OCI-LY3 (cell line): ENCODE results near the gene OAF.

Experiments used
- H2AFZ ChIP-seq: fragments of 200-600, 300-600 bp; shearing (Covaris generic); 2 replicates; pipeline ENCODE4 v1.6.0; 2014; ENCODE audit warnings: antibody characterized with exemption, low read depth, low read length
- H3K27ac ChIP-seq: fragments of 200-600, 300-600 bp; sonication (generic); 2 replicates; pipeline ENCODE4 v1.5.1; 2014; ENCODE audit warnings: mild to moderate bottlenecking, low read length, moderate library complexity, mixed read lengths
- H3K27me3 ChIP-seq: fragments of 200-600, 300-600 bp; sonication (generic); 2 replicates; pipeline ENCODE4 v1.6.1; 2014; ENCODE audit warnings: low read depth, low read length, mixed read lengths
- H3K36me3 ChIP-seq: fragments of 200-600, 300-600 bp; sonication (generic); replicated peaks from 2 replicates; pipeline ENCODE3; 2014; ENCODE audit warnings: low read depth, low read length, mixed read lengths
- H3K4me1 ChIP-seq: fragments of 300-600, 200-600 bp; sonication (generic); 2 replicates; pipeline ENCODE4 v1.6.1; 2014; ENCODE audit warnings: low read length, mixed read lengths
- H3K4me2 ChIP-seq: fragments of 200-600, 300-600 bp; sonication (generic); 2 replicates; pipeline ENCODE4 v1.6.1; 2014; ENCODE audit warnings: low read length, mixed read lengths
- H3K4me3 ChIP-seq: fragments of 300-600, 200-600 bp; sonication (generic); 2 replicates; pipeline ENCODE4 v1.5.1; 2014; ENCODE audit warnings: antibody characterized with exemption, mild to moderate bottlenecking, low read length, moderate library complexity
- H3K79me2 ChIP-seq: fragments of 300-600, 200-600 bp; shearing (Covaris generic); 2 replicates; pipeline ENCODE4 v1.6.1; 2014; ENCODE audit warnings: mild to moderate bottlenecking, low read length, mixed read lengths
- H3K9ac ChIP-seq: fragments of 300-600, 200-600 bp; shearing (Covaris generic); 2 replicates; pipeline ENCODE4 v1.6.0; 2014; ENCODE audit warnings: mild to moderate bottlenecking, low read length, moderate library complexity
- H3K9me3 ChIP-seq: fragments of 200-600, 300-600 bp; shearing (Covaris generic); 2 replicates; pipeline ENCODE4 v1.6.1; 2014; ENCODE audit warnings: low read length, mixed read lengths; ENCODE audit not compliant: insufficient read depth
- H4K20me1 ChIP-seq: fragments of 200-600, 300-600 bp; sonication (generic); 2 replicates; pipeline ENCODE4 v1.6.1; 2016; ENCODE audit warnings: low read length, mixed read lengths; ENCODE audit not compliant: insufficient read depth
- EZH2phosphoT487 ChIP-seq: fragments of 200-600 bp; shearing (Covaris generic); IDR thresholded peaks from 2 replicates; pipeline ENCODE4 v1.6.1; 2018; ENCODE audit warnings: antibody characterized with exemption, mixed run types, low read depth
- TF ChIP-seq, protein P1 (sequence below): fragments of 200-600, 300-600 bp; sonication (generic); IDR thresholded peaks from 2 replicates; pipeline ENCODE4 v1.5.1; 2014; ENCODE audit warnings: antibody characterized with exemption, low read length, low read depth

OAF gene

DNA sequence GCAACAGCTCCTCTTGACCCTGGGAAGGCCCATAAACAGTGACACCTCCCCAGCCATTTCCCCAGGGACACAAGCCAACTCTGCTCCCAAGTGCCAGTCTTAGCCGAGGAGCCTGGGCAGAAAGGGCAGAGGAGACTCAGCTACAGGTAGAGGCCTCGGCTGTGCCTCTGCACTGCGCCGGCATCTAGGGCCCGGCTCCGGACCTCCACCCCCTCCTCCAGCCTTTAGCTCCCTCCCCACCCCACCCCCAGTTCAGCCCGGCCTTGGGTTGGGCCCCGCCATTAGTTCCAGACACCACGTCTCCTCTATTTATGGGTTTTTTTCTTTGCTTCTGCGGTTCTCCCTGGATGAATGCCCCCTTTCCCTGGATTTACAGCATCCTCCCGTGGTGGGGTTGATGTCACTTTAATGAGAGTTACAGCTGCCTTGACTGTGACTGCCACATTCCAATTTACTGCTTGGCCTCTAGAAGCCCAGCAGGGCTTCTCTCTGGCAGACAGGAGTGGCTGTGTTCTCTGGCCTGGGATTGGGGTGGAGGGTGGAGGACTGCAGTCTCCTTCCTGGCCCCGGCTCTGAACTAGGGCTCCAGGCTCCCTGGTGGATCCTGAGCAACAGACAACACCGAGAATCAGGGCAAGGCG is 13.5 kb upstream of the OAF start:
- Histone ChIP-seq H3K27me3 (peaks cover 47% of the 10 kb centered on the region), H3K36me3 (no peaks in the 10 kb centered on the region), H3K9ac (no peak overlapping the region), H3K4me1 (no peaks in the 10 kb centered on the region), H3K9me3 (no peaks in the 10 kb centered on the region), H3K79me2 (no peaks in the 10 kb centered on the region), H3K4me3 (no peak overlapping the region), H2AFZ (no peak overlapping the region), H3K4me2 (no peak overlapping the region), H4K20me1 (no peaks in the 10 kb centered on the region), H3K27ac (no peak overlapping the region)
- TF ChIP-seq, protein P1, sequence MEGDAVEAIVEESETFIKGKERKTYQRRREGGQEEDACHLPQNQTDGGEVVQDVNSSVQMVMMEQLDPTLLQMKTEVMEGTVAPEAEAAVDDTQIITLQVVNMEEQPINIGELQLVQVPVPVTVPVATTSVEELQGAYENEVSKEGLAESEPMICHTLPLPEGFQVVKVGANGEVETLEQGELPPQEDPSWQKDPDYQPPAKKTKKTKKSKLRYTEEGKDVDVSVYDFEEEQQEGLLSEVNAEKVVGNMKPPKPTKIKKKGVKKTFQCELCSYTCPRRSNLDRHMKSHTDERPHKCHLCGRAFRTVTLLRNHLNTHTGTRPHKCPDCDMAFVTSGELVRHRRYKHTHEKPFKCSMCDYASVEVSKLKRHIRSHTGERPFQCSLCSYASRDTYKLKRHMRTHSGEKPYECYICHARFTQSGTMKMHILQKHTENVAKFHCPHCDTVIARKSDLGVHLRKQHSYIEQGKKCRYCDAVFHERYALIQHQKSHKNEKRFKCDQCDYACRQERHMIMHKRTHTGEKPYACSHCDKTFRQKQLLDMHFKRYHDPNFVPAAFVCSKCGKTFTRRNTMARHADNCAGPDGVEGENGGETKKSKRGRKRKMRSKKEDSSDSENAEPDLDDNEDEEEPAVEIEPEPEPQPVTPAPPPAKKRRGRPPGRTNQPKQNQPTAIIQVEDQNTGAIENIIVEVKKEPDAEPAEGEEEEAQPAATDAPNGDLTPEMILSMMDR = no peak
- TF ChIP-seq EZH2phosphoT487 = no peak

DNA sequence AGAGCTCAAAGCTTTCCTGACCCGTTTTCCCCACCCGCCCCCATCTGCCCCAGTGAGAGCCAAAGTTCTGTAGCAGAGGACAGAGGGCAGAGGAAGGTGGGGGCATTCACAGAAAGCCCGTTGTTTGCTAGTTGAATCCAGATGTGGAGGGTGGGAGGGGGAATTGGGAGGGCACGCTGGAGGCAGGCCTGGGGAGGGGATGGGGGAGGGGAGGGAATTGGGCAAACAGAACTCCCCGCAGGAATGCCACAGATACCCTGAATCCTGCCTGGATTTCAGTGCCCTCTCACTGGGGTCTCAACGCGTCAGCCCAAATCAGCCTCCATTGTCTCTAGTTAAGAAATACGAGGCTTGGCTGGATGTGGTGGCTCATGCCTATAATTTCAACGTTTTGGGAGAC is 12.9 kb upstream of the OAF start:
- no peak overlapping the region for H3K27ac ChIP-seq
- no peak overlapping the region for H3K4me2 ChIP-seq
- H3K4me1 ChIP-seq = no peaks in the 10 kb centered on the region
- H3K79me2 ChIP-seq = no peaks in the 10 kb centered on the region
- H3K9ac ChIP-seq = no peak overlapping the region
- H4K20me1 ChIP-seq = no peaks in the 10 kb centered on the region
- H3K36me3 ChIP-seq = no peaks in the 10 kb centered on the region
- TF ChIP-seq, protein P1 = no peak
- TF ChIP-seq EZH2phosphoT487 = no peak
- H3K27me3 ChIP-seq = peaks cover 47% of the 10 kb centered on the region
- H3K9me3 ChIP-seq = no peaks in the 10 kb centered on the region
- H3K4me3 ChIP-seq = no peak overlapping the region
- no peak overlapping the region for H2AFZ ChIP-seq

DNA sequence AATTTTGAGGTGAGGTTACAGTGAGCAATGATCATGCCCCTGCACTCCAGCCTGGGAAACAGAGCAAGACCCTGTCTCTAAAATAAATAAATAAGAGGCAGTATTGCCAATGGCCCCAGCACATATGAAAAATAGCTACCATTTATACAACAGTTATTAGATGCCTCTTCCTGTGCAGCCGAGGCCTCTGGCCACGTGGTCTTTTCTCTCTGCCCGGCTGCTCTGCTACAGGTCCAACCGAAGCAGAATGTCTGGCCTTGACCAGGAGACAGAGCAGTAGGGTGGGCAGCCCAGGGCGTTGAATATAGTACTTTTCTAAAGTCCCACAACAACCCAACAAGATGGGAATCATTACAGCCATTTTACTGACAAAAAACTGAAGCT is 12.4 kb upstream of the OAF start:
- no peaks in the 10 kb centered on the region for H3K9me3 ChIP-seq
- no peak overlapping the region for H3K27ac ChIP-seq
- H3K79me2 ChIP-seq = no peaks in the 10 kb centered on the region
- H2AFZ ChIP-seq = no peak overlapping the region
- H3K4me2 ChIP-seq = no peak overlapping the region
- no peaks in the 10 kb centered on the region for H4K20me1 ChIP-seq
- no peak overlapping the region for H3K9ac ChIP-seq
- no peaks in the 10 kb centered on the region for H3K4me1 ChIP-seq
- H3K36me3 ChIP-seq = no peaks in the 10 kb centered on the region
- H3K27me3 ChIP-seq = peaks cover 43% of the 10 kb centered on the region
- TF ChIP-seq EZH2phosphoT487 = no peak
- TF ChIP-seq, protein P1 = no peak
- H3K4me3 ChIP-seq = no peak overlapping the region

DNA sequence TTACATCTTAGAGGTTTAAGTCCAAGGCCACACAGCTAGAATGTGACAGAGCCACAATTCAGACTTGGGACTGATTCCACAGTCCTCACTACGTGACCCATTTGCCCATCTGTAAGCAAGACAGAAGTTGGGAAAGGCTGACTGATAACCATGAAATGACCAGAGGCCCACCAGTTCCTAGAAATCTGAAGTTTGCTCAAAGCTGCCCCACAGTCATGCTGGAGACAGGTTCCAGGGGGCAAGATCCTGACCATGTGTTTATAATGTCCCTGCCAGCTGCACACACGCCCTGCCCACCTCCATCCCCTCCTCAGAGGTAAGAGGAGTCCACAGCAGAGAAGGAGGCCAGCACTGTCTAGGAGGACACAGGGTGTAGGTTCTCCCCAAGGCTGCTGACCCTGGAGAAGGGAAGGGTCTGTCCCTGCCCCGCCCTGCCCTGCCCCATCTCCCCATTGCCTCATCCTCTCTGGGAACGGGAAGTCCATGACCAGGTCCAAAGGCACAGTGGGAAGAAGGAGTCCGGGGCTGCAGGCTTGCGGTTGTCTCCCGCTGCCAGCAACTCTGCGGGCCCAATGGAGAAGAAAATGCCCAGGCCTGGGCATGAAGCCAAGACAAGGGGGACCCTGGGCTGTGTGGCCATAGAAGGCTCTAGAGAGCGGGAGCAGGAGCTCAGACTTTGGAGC is 11.9 kb upstream of the OAF start:
- no peaks in the 10 kb centered on the region for H3K9me3 ChIP-seq
- no peak overlapping the region for H3K4me3 ChIP-seq
- H2AFZ ChIP-seq = no peak overlapping the region
- no peak overlapping the region for H3K4me2 ChIP-seq
- H3K27ac ChIP-seq = no peak overlapping the region
- H3K36me3 ChIP-seq = no peaks in the 10 kb centered on the region
- H3K4me1 ChIP-seq = no peaks in the 10 kb centered on the region
- H3K27me3 ChIP-seq = peaks cover 42% of the 10 kb centered on the region
- no peaks in the 10 kb centered on the region for H3K79me2 ChIP-seq
- no peak overlapping the region for H3K9ac ChIP-seq
- no peak for TF ChIP-seq EZH2phosphoT487
- TF ChIP-seq, protein P1 = no peak
- H4K20me1 ChIP-seq = no peaks in the 10 kb centered on the region
